NK-92 (cell line): ENCODE data around the gene EPB42.
A peak's percentile ranks its signal among the peaks of the same experiment; 100 is the strongest.
"Not testable (repeated sequence)": the region's sequence is repeated elsewhere in the genome, so short reads cannot be mapped to it uniquely, and the experiment has no call there.

Source experiments
- DNase-seq: peaks from one replicate; lab custom pipeline; 2025; ENCODE audit not compliant: unreplicated experiment; lab: John Stamatoyannopoulos, UW

The EPB42 gene

GRCh38 chr15:43187544-43188155, 33.2 kb downstream of the EPB42 start:
- DNase-seq = no peak

GRCh38 chr15:43186003-43186353, 34.8 kb downstream of the EPB42 start:
- DNase-seq = no peak

- peak; percentile 53 for DNase-seq
Measured at GRCh38 chr15:43185157-43186002, 35.4 kb downstream of the EPB42 start, which contains the start of gene CCNDBP1. Gene CCNDBP1 (plus strand): TSS chr15:43185403. CDS start chr15:43185499, 96 bp downstream.

GRCh38 chr15:43184407-43185124, 36.3 kb downstream of the EPB42 start:
- no peak for DNase-seq

- no peak for DNase-seq
Measured at GRCh38 chr15:43183270-43183669, 37.5 kb downstream of the EPB42 start.

GRCh38 chr15:43177147-43177546, 43.7 kb downstream of the EPB42 start:
- not testable (repeated sequence) for DNase-seq

GRCh38 chr15:43175656-43176309, 45.0 kb downstream of the EPB42 start:
- not testable (repeated sequence) for DNase-seq

GRCh38 chr15:43169888-43170287, 50.9 kb downstream of the EPB42 start:
- DNase-seq = no peak

GRCh38 chr15:43168192-43169107, 52.4 kb downstream of the EPB42 start:
- DNase-seq = no peak

- not testable (repeated sequence) for DNase-seq
Measured at GRCh38 chr15:43167261-43167660, 53.6 kb downstream of the EPB42 start.

GRCh38 chr15:43165801-43166325, 55.0 kb downstream of the EPB42 start:
- DNase-seq = no peak

- DNase-seq = no peak
Measured at GRCh38 chr15:43153269-43153668, 67.5 kb downstream of the EPB42 start.

- DNase-seq = no peak
Measured at GRCh38 chr15:43151688-43152087, 69.1 kb downstream of the EPB42 start.

GRCh38 chr15:43150191-43150929, 70.5 kb downstream of the EPB42 start:
- DNase-seq = no peak
